ENCODE measurements around the gene ALOX12B.
"Not testable (repeated sequence)": the region's sequence is repeated elsewhere in the genome, so short reads cannot be mapped to it uniquely, and the experiment has no call there.

ALOX12B gene

DNA sequence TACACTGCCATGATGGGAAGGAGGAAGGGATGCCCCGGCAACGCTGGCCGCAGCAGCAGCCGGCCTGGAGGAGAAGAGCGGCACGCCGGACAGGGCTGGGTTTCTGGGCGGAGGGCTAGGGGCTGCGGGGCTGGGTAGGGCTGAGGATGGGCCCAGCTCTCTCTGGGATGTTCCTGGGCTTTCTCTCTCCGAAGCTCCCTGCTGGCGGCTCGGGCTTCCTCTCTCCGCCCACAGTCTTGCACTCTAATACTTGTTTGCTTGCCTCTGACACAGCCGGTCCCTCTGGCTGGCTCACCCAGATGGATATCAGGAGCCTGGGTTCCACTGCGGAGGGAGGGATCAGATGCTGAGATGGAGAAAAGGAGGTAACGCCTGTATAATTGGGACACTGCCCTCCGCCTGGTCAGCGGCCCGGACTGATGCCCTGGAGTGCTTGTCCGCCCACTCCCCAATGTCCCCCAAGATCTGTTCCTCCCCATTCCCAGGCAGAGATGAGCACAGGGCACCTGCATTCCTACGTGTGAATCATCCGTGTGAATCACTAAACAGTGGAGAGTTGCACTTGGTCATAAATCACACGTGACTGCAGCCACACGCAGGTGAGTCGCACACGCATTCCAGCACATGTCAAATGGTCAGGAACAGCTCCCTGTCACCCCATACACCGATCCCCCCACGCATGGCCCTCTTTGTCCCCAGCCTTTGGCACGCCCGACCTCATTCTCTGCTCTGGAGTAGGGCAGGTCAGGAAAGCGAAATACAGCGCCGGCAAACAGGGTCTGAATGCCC lies 30.7 kb upstream of the ALOX12B start, which contains the start of gene ALOXE3:
TSS of gene ALOXE3 (minus strand) at position 535 of the 789 bp plus-strand sequence. CDS start at position 11, 524 bp downstream.
- no peaks in the 10 kb centered on the region; the same call in 1 of the 2 replicates for H3K36me3 ChIP-seq (ENCODE audit: control insufficient read depth, insufficient read depth, low read length)
- no peak within 1 kb of the TSS for H3K27ac ChIP-seq (ENCODE audit: low read length)
- WGBS (ENCODE audit: insufficient coverage, insufficient read length) = no CpG with 5 or more reads among the region's 33 CpGs
- no peaks in the 10 kb centered on the region for H3K4me1 ChIP-seq (ENCODE audit: control insufficient read depth, insufficient read depth, low read length)
- peak within 1 kb of the TSS; percentile 90; the same call in 1 of the 2 replicates for H3K4me3 ChIP-seq (ENCODE audit: low read length)
- H3K9me3 ChIP-seq (ENCODE audit: control insufficient read depth, insufficient read depth, low read length) = no peaks in the 10 kb centered on the region
- no peak for DNase-seq (ENCODE audit: low read depth, low spot score)
- peaks cover 23% of the 10 kb centered on the region for H3K27me3 ChIP-seq (ENCODE audit: control insufficient read depth, insufficient read depth, low read length)

DNA sequence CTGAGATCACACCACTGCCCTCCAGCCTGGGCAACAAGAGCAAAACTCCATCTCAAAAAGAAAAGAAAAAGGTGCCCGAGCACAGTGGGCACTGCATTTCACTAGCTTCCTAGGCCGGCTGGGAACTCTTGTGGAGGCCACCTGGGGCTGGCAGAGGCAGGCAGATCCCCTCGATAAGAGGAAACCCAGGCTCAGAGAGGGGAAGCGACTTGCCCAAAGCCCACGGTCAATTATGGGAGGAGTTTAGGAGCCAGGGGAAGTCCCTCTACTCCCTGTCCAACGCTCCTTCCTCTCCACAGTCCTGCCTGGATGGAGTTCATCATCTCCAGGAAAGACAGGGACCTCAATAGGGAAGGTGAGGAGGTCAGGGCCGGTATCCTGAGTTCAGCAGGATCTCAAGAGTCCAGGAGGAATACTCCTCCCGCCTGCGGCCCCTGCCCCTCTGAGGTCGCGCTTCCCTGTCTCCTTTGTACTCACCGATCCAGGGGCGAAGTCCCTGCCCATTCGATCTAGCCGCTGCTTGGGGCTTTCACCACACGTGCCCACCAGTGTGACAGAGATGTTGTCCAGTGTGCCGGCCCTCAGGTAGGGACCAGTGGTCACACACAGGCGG lies 30.0 kb upstream of the ALOX12B start:
- Histone ChIP-seq H3K27me3 (ENCODE audit: control insufficient read depth, insufficient read depth, low read length) (peaks cover 16% of the 10 kb centered on the region; the same call in 1 of the 2 replicates), H3K27ac (ENCODE audit: low read length) (no peak overlapping the region)

DNA sequence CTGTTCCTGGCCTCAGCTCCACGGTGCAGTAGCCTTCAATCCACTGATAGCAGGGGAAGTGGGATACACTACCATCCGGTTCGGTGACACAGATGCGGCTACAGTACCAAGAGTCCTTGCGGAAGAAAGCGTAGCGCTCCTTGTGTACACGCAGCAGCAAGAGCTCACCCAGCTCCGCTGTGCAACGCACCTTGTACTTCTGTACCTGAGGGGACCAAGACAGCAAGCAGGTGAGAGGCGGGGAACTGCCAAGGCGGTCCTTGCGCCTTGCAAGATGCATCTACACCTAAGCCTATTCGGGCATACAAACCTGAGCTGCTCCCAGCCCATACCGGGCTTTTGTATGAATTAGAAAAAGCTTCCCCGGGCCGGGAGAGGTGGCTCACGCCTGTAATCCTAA lies 29.3 kb upstream of the ALOX12B start:
- DNase-seq (ENCODE audit: low read depth, low spot score) = no peak
- H3K27me3 ChIP-seq (ENCODE audit: control insufficient read depth, insufficient read depth, low read length) = peaks cover 13% of the 10 kb centered on the region; the same call in 1 of the 2 replicates
- no peak overlapping the region for H3K4me3 ChIP-seq (ENCODE audit: low read length)
- WGBS (ENCODE audit: insufficient coverage, insufficient read length) = no CpG with 5 or more reads among the region's 18 CpGs
- H3K36me3 ChIP-seq (ENCODE audit: control insufficient read depth, insufficient read depth, low read length) = no peaks in the 10 kb centered on the region; the same call in 1 of the 2 replicates
- no peak overlapping the region for H3K27ac ChIP-seq (ENCODE audit: low read length)
- no peaks in the 10 kb centered on the region for H3K9me3 ChIP-seq (ENCODE audit: control insufficient read depth, insufficient read depth, low read length)
- no peaks in the 10 kb centered on the region for H3K4me1 ChIP-seq (ENCODE audit: control insufficient read depth, insufficient read depth, low read length)

More for the DNA sequence above, 30.0 kb upstream of the ALOX12B start:
- Histone ChIP-seq H3K4me3 (ENCODE audit: low read length) (peak overlapping the region; percentile 90; the same call in 1 of the 2 replicates), H3K4me1 (ENCODE audit: control insufficient read depth, insufficient read depth, low read length) (no peaks in the 10 kb centered on the region), H3K9me3 (ENCODE audit: control insufficient read depth, insufficient read depth, low read length) (no peaks in the 10 kb centered on the region), H3K36me3 (ENCODE audit: control insufficient read depth, insufficient read depth, low read length) (no peaks in the 10 kb centered on the region; the same call in 1 of the 2 replicates)
- WGBS (ENCODE audit: insufficient coverage, insufficient read length) = no CpG with 5 or more reads among the region's 18 CpGs
- no peak for DNase-seq (ENCODE audit: low read depth, low spot score)

DNA sequence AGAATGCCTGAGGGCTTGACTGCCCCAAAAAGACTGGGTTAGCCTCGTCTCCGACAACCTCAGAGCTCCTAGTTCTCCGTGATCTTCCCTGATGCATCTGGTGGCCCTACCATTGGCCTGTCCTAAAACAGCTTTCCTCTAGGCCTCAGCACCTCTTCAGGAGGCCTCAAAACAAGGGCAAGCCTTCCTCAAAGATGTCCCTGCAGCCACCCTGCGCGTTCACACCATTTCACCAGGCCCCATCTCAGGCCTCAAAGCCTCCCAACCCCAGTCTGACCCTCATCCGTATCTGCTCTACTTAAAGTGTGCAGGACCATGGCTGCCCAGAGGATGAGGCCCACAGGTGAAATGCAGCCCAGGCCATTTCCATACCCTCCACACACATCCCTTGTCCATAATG lies 23.4 kb upstream of the ALOX12B start:
- Histone ChIP-seq H3K4me3 (ENCODE audit: low read length) (no peak overlapping the region), H3K27me3 (ENCODE audit: control insufficient read depth, insufficient read depth, low read length) (peaks cover 3% of the 10 kb centered on the region; the same call in 1 of the 2 replicates), H3K4me1 (ENCODE audit: control insufficient read depth, insufficient read depth, low read length) (0 out of 2 replicates have a peak, but pooled peaks cover 1% of the 10 kb centered on the region), H3K27ac (ENCODE audit: low read length) (no peak overlapping the region), H3K9me3 (ENCODE audit: control insufficient read depth, insufficient read depth, low read length) (no peaks in the 10 kb centered on the region), H3K36me3 (ENCODE audit: control insufficient read depth, insufficient read depth, low read length) (no peaks in the 10 kb centered on the region; the same call in 1 of the 2 replicates)
- DNase-seq (ENCODE audit: low read depth, low spot score) = no peak
- no CpG with 5 or more reads among the region's 6 CpGs for WGBS (ENCODE audit: insufficient coverage, insufficient read length)

DNA sequence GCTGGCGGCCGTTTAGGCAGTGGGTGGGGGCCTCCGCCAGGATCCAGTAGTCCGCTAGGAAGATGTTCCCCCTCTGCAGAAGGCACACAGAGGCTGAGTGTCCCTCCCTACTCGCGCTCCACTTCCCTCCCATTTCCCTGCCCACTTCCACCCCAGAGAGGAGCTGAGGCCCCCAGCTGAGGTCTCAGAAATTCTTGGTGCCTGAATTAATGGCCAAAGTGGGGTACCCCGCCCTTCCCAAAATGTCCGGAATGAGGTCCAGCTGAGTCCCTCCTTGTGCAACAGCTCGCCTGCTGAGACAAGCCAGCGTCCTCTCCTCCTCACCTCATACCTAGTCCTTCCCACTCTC lies 22.9 kb upstream of the ALOX12B start:
- no peaks in the 10 kb centered on the region for H3K9me3 ChIP-seq (ENCODE audit: control insufficient read depth, insufficient read depth, low read length)
- H3K27me3 ChIP-seq (ENCODE audit: control insufficient read depth, insufficient read depth, low read length) = peaks cover 3% of the 10 kb centered on the region; the same call in 1 of the 2 replicates
- no CpG with 5 or more reads among the region's 10 CpGs for WGBS (ENCODE audit: insufficient coverage, insufficient read length)
- H3K36me3 ChIP-seq (ENCODE audit: control insufficient read depth, insufficient read depth, low read length) = no peaks in the 10 kb centered on the region; the same call in 1 of the 2 replicates
- H3K27ac ChIP-seq (ENCODE audit: low read length) = no peak overlapping the region
- DNase-seq (ENCODE audit: low read depth, low spot score) = no peak
- no peak overlapping the region for H3K4me3 ChIP-seq (ENCODE audit: low read length)
- 0 out of 2 replicates have a peak, but pooled peaks cover 1% of the 10 kb centered on the region for H3K4me1 ChIP-seq (ENCODE audit: control insufficient read depth, insufficient read depth, low read length)

DNA sequence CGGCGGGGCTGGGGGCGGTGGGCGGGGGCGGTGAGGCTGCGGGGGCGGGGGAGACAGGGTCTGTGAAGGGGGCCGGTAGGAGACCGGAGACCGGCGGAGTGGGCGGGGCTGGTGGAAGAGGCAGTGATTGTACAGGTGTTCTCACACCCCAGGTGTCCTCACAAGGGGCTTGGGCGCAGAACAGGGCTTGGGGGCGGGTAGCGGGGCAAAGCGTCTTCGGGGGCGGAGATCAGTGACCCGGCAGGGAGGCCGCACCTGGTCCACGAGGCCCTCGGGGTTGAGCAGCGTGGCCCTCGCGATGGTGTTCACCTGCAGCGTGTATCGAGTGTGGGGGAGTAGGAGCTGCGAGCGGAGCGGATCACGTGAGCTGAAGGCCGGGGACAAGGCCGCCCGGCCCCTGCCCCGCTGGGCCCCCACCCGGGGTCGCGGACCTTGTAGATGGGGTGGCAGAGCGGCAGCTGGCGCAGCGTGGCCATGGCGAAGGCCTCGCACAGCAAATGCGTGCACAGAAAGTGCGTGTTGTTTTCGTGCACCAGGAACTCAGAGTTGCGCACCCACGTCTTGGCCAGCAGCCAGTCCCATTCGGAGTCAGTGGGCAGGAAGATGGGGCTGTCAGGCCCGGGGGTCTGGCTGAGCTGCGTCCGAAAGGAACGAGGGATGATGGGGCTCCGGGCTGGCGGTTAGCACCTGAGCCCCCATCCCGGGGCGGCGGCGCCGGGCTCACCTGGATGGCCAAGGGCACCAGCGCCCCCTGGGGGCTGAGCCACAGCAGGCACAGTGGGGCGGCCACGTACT lies 22.3 kb upstream of the ALOX12B start:
- no peak for DNase-seq (ENCODE audit: low read depth, low spot score)
- H3K36me3 ChIP-seq (ENCODE audit: control insufficient read depth, insufficient read depth, low read length) = no peaks in the 10 kb centered on the region; the same call in 1 of the 2 replicates
- H3K27ac ChIP-seq (ENCODE audit: low read length) = no peak overlapping the region
- H3K27me3 ChIP-seq (ENCODE audit: control insufficient read depth, insufficient read depth, low read length) = peaks cover 3% of the 10 kb centered on the region; the same call in 1 of the 2 replicates
- no CpG with 5 or more reads among the region's 63 CpGs for WGBS (ENCODE audit: insufficient coverage, insufficient read length)
- H3K4me1 ChIP-seq (ENCODE audit: control insufficient read depth, insufficient read depth, low read length) = 0 out of 2 replicates have a peak, but pooled peaks cover 1% of the 10 kb centered on the region
- no peaks in the 10 kb centered on the region for H3K9me3 ChIP-seq (ENCODE audit: control insufficient read depth, insufficient read depth, low read length)
- H3K4me3 ChIP-seq (ENCODE audit: low read length) = peak overlapping the region; percentile 58; the same call in 1 of the 2 replicates

DNA sequence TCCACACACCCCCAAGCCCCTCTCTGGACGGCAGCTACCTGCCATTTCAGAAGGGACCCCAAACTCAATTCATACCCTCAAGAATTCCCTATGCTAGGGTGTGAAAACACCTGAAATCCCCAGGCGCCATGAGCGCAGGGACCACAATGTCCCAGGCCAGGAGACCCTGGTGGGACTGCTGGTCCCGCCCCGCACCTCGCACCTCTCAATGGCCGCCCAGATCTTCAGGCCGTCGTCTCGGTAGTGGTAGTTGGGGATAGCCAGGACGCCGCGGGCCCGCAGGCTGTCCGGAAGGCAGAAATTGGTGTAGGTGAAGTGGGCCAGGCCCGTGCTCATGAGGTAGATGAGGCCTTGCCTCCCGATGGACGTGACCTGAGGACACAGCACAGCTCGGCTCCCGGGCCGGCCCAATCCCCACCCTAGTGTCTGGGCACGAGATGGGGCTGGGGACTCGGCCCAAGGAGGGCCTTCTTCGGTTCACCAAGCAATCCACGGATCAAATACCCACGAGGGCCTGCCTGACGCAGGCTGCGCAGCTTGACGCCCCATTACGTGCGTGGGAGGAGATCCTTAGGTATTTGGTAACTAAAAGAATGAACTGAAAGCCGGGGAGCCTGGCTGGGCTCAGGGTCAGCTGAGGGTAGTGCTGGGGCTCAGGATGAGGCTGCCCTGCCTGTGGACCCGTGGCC lies 21.6 kb upstream of the ALOX12B start:
- 0 out of 2 replicates have a peak, but pooled peaks cover 1% of the 10 kb centered on the region for H3K4me1 ChIP-seq (ENCODE audit: control insufficient read depth, insufficient read depth, low read length)
- H3K36me3 ChIP-seq (ENCODE audit: control insufficient read depth, insufficient read depth, low read length) = no peaks in the 10 kb centered on the region; the same call in 1 of the 2 replicates
- H3K27ac ChIP-seq (ENCODE audit: low read length) = no peak overlapping the region
- H3K27me3 ChIP-seq (ENCODE audit: control insufficient read depth, insufficient read depth, low read length) = peaks cover 3% of the 10 kb centered on the region; the same call in 1 of the 2 replicates
- no peak for DNase-seq (ENCODE audit: low read depth, low spot score)
- no peaks in the 10 kb centered on the region for H3K9me3 ChIP-seq (ENCODE audit: control insufficient read depth, insufficient read depth, low read length)
- no peak overlapping the region for H3K4me3 ChIP-seq (ENCODE audit: low read length)
- WGBS (ENCODE audit: insufficient coverage, insufficient read length) = no CpG with 5 or more reads among the region's 33 CpGs

DNA sequence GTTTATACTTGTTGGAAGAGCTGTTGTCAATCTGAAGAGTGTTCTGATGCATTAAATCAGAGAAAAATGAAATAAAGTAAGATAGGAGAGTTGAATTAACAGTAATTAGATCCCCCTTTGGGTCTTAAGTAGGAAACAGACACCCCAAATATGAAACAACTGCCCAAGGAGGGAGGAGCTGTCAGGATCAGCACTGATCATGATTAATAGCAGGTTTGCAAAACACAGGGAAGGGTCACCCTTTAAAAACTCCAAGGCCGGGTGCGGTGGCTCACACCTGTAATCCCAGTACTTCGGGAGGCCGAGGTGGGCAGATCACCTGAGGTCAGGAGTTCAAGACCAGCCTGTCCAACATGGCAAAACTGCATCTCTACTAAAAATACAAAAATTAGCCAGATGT lies 19.5 kb upstream of the ALOX12B start:
- not testable (repeated sequence) for H3K9me3 ChIP-seq (ENCODE audit: control insufficient read depth, insufficient read depth, low read length); H3K4me3 ChIP-seq (ENCODE audit: low read length); H3K36me3 ChIP-seq (ENCODE audit: control insufficient read depth, insufficient read depth, low read length); DNase-seq (ENCODE audit: low read depth, low spot score); H3K4me1 ChIP-seq (ENCODE audit: control insufficient read depth, insufficient read depth, low read length); H3K27ac ChIP-seq (ENCODE audit: low read length); H3K27me3 ChIP-seq (ENCODE audit: control insufficient read depth, insufficient read depth, low read length)
- no CpG with 5 or more reads among the region's 4 CpGs for WGBS (ENCODE audit: insufficient coverage, insufficient read length)

DNA sequence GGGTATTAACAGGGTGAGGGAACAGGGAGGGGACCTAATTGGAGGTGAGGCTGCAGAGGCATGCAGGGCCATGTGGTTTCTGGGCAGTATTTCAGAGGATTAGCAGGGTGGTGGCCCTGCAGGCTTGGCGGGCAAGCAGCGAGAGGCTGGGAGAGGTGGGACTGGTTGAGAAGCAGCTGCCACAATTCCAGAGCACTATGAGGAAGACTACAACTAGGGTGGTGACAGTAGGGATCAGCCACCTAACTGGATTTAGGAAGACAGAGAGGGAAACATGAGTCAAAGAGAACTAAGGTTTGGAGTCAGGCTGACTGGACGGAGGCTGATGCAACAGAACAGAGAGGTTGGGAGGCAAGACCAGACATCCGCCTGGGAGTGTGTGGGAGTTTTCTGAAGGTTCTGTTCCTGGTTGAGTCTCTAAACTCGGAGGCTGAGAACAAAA lies 18.5 kb upstream of the ALOX12B start:
- Histone ChIP-seq H3K27me3 (ENCODE audit: control insufficient read depth, insufficient read depth, low read length) (peaks cover 3% of the 10 kb centered on the region; the same call in 1 of the 2 replicates), H3K9me3 (ENCODE audit: control insufficient read depth, insufficient read depth, low read length) (no peaks in the 10 kb centered on the region)

More for the DNA sequence above, 18.5 kb upstream of the ALOX12B start:
- Histone ChIP-seq H3K4me3 (ENCODE audit: low read length) (no peak overlapping the region), H3K36me3 (ENCODE audit: control insufficient read depth, insufficient read depth, low read length) (no peaks in the 10 kb centered on the region; the same call in 1 of the 2 replicates), H3K27ac (ENCODE audit: low read length) (no peak overlapping the region), H3K4me1 (ENCODE audit: control insufficient read depth, insufficient read depth, low read length) (0 out of 2 replicates have a peak, but pooled peaks cover 1% of the 10 kb centered on the region)
- no peak for DNase-seq (ENCODE audit: low read depth, low spot score)
- no CpG with 5 or more reads among the region's 5 CpGs for WGBS (ENCODE audit: insufficient coverage, insufficient read length)
